ENCODE data around the gene C8A. TPM values are rescaled to one million over a fixed set of nuclear protein-coding genes. Genes with fewer than 3 reads are reported as not detected.

C8A gene
- total RNA-seq, 1 donor from 2014 or later: 0.16 TPM

GRCh38 chr1:56894014-56894413, 39.4 kb downstream of the C8A start:
- no peak for DNase-seq (ENCODE audit: low spot score)

- DNase-seq (ENCODE audit: low spot score): no peak
These were observed 42.8 kb downstream of the C8A start for GRCh38 chr1:56897150-56898004.

- no peak for DNase-seq (ENCODE audit: low spot score)
These were observed 43.4 kb downstream of the C8A start for GRCh38 chr1:56898005-56898373.

- no peak for DNase-seq (ENCODE audit: low spot score)
These were observed 44.3 kb downstream of the C8A start for GRCh38 chr1:56898879-56899278.

- DNase-seq (ENCODE audit: low spot score): no peak
These were observed 47.1 kb downstream of the C8A start for GRCh38 chr1:56901716-56902115.

GRCh38 chr1:56903778-56904177, 49.2 kb downstream of the C8A start:
- no peak for DNase-seq (ENCODE audit: low spot score)

GRCh38 chr1:56904663-56905397, 50.2 kb downstream of the C8A start:
- DNase-seq (ENCODE audit: low spot score): no peak

GRCh38 chr1:56905667-56906066, 51.1 kb downstream of the C8A start:
- no peak for DNase-seq (ENCODE audit: low spot score)

- DNase-seq (ENCODE audit: low spot score): no peak
These were observed 54.1 kb downstream of the C8A start for GRCh38 chr1:56908619-56909221.

- DNase-seq (ENCODE audit: low spot score): no peak
These were observed 55.9 kb downstream of the C8A start for GRCh38 chr1:56910441-56910985.

GRCh38 chr1:56911098-56911938, 56.7 kb downstream of the C8A start:
- DNase-seq (ENCODE audit: low spot score): no peak

- no peak for DNase-seq (ENCODE audit: low spot score)
These were observed 57.7 kb downstream of the C8A start for GRCh38 chr1:56912325-56912724.

- DNase-seq (ENCODE audit: low spot score): no peak
These were observed 61.4 kb downstream of the C8A start for GRCh38 chr1:56915960-56916359.

GRCh38 chr1:56916630-56917029, 62.0 kb downstream of the C8A start:
- no peak for DNase-seq (ENCODE audit: low spot score)

- no peak for DNase-seq (ENCODE audit: low spot score)
These were observed 62.8 kb downstream of the C8A start for GRCh38 chr1:56917356-56917755.

- no peak for DNase-seq (ENCODE audit: low spot score)
These were observed 66.0 kb downstream of the C8A start for GRCh38 chr1:56920591-56921001.

GRCh38 chr1:56921479-56921878, 66.9 kb downstream of the C8A start:
- DNase-seq (ENCODE audit: low spot score): no peak

- DNase-seq (ENCODE audit: low spot score): no peak
These were observed 67.5 kb downstream of the C8A start for GRCh38 chr1:56922070-56922469.

- no peak for DNase-seq (ENCODE audit: low spot score)
These were observed 67.9 kb downstream of the C8A start for GRCh38 chr1:56922507-56922906.

- DNase-seq (ENCODE audit: low spot score): no peak
These were observed 68.6 kb downstream of the C8A start for GRCh38 chr1:56923201-56923600.

- DNase-seq (ENCODE audit: low spot score): no peak
These were observed 69.5 kb downstream of the C8A start for GRCh38 chr1:56924116-56924515.

GRCh38 chr1:56925193-56925592, 70.6 kb downstream of the C8A start:
- DNase-seq (ENCODE audit: low spot score): no peak
